LNCAP (cell line): ENCODE data around the gene PREX1.

Experiments used
- TF ChIP-seq, protein P1 (sequence below): fragments of 450-650 bp; IDR thresholded peaks from 2 replicates; pipeline ENCODE4 v1.5.1; 2017; ENCODE audit warnings: mild to moderate bottlenecking

The PREX1 gene

DNA sequence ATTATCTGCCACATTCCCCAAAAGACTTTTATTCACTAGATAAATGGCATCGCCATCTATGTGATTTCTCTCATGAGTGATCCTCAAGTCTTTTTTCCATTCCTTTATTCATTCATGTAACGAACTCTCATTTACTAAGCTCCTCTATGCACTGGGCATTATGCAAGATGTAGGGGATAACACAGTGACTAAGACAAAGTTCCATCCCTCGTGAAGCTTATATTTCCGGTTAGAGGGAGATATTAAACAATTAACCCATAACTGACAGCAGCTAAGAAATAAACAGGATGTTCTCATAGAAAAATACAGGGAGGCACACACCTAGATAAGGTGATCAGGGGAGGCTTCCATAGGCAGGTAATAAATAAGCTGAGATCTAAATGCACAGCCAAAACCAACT, 17.2 kb upstream of the PREX1 start:
- TF ChIP-seq, protein P1, sequence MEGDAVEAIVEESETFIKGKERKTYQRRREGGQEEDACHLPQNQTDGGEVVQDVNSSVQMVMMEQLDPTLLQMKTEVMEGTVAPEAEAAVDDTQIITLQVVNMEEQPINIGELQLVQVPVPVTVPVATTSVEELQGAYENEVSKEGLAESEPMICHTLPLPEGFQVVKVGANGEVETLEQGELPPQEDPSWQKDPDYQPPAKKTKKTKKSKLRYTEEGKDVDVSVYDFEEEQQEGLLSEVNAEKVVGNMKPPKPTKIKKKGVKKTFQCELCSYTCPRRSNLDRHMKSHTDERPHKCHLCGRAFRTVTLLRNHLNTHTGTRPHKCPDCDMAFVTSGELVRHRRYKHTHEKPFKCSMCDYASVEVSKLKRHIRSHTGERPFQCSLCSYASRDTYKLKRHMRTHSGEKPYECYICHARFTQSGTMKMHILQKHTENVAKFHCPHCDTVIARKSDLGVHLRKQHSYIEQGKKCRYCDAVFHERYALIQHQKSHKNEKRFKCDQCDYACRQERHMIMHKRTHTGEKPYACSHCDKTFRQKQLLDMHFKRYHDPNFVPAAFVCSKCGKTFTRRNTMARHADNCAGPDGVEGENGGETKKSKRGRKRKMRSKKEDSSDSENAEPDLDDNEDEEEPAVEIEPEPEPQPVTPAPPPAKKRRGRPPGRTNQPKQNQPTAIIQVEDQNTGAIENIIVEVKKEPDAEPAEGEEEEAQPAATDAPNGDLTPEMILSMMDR = no peak

DNA sequence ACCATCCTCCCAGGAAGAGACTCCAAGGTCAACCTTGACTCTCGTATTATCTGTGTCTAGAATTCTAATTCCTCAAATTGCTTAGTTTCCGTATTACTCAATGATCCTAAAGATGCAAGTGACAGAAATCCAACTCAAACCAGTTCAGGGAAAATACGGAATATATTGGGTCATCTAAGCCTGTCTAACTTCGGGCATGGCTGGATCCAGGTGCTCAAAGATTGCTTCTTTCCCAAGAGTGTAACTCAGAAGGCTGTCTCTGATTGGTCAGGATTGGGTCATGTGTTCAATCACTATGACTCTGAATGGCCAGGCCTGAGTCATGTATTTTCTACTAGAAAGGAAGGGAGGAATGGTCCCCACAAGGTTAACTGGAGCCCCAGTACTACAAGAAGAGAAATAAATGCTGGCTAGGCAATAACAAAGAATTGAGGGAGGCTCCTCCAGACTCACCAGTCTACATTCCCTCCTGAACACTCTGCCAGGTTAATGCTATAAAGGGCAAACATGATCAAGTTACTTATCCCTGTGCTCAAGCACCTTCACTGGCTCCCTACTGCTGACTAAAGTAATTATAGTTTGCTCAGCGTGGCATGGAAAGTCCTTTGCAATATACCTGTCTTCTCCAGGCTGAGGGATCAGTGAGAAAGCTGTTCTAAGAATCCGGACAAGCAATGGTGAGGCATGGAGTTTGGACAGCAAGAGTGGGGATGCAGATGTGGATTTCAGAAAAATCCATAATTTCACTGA, 15.4 kb upstream of the PREX1 start:
- TF ChIP-seq, protein P1 = no peak

DNA sequence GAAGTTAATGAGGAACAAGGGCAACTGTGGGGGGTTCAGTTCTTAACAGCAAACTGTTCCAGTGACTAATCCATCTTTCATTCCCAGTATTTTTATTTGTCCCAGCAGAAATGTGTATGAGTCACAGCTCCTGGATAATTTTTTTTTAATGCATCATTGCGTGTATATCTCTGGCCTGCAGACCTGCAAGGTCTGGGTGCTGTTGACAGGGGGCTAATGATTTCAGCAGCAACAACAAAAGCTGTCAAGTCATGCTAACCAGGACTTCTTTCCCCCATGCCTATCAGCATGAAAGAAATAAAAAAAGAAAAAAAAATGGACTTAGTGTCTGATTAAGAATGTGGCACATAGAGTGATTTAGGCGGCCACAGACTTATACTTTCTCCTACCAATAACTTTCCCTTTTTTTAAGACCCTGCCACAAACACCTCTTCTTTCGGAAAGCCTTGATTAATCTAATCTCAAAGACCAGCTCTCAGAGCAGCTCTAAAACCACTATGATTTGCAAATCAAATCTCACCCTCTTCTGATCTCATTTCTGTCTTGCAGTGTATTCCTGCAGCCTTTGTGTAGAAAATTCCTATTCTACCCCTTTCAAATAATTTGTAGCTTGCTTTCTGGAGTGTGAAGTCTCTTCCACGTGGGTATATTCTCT, 14.2 kb upstream of the PREX1 start:
- TF ChIP-seq, protein P1 = no peak

DNA sequence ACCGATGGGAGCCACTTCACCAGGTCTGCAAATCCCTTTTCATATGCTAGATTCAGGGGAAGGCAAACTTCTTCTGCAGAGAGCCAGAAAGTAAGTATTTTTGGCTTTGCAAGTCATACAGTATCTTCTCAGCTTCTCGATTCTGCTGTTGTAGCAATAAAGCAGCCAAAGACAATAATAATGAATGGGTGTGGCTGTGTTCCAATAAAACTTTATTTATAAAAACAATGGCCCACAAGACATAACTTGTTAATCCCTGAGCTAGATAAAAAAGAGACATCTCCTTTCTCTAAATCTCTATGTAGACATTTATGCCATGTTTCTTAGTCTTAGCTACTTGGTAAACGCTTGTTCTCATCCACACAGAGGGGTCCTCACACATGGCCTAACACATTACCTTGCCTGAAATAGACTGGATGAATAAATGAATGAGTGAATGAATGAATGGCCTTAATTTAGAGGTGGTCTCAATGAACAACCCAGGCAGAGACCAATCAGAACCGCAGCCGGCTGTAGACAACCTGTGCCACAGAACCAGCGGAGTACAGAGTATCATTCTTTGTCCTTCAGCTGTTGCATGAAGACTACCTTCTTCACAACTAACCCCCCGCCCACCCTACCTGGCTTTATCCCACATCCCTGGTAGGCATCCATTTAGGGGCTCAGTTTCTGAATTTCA, 13.5 kb upstream of the PREX1 start:
- TF ChIP-seq, protein P1 = no peak

DNA sequence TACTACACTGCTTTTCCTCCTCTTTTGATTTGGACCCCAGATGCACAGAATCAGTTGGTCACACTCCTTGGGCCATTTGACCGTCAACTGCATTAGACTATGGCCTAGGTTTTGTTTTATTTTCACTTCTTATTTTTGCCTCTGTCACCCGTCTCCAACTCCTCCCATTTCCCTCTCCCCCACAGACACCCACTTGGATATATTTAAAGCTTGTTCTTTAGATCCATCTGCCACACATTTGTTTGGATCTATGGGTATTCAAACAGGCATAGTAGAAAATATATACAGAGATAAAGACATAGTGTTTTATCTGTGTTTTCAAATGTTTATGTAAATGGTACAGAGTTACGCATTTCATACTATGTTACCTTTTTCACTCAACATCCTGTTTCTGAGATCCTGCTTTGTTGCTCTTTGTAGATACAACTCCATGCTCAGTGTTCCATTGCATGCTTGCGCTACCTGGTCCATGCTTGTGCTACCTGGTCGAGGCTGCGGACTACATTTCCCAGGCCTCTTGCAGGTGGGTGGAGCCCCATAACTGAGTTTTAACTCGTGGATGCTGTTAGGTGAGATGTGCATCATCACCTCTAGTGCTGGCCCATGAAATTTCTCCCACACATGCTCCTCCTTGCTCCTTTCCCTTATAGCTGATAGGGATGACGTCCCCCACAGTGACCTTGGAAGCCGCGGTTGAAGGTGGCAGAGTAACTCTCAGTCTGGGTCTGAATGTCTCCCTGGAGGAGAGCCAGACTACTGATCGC, 11.5 kb upstream of the PREX1 start:
- TF ChIP-seq, protein P1 = no peak

DNA sequence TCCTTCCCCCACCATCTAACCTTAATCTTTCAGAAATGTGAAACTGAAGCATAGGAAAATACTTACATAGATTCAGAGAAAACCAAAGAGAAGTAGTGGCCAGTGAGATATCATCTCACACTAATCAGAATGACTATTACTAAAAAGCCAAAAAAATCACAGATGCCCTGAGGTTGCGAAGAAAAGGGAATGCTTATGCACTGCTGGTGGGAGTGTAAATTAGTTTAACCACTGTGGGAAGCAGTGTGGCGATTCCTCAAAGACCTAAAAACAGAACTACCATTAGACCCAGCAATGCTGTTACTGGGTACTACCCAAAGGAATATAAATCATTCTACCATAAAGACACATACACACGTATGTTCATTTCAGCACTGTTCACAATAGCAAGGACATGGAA, 9.2 kb upstream of the PREX1 start:
- TF ChIP-seq, protein P1 = no peak

DNA sequence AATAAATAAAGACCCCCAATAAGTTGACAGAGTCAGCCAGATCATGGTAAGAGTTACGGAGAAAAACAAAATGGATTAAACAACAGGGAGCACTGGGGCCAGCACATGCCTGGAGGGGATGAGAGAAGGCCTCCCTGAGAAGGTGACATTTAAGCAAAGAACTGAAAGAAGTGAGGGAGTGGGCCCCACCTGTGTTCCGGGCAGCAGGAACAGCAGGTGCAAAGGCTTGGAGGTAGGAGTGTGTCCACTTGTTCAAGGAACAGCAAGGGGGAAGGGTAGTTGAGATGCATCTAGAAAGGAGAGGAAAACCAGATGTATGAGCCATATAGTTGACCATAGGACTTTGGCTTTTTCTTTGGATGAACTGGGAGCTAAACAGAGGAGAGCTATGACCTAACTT, 7.6 kb upstream of the PREX1 start:
- TF ChIP-seq, protein P1 = no peak
